T-helper 1 cell treated with Interleukin-12 subunit alpha and Interleukin-12 subunit beta and Interleukin-4 antibody, amounts not matched to agents 30 ng/mL and 1 ng/mL, for 36 hours (primary cell): ENCODE measurements around the gene AMY1A. TPM values are rescaled to one million over a fixed set of nuclear protein-coding genes. Genes with fewer than 3 reads are reported as not detected.
"Not testable (repeated sequence)": the region's sequence is repeated elsewhere in the genome, so short reads cannot be mapped to it uniquely, and the experiment has no call there.

ENCODE experiments used
- intact Hi-C: fragments of 100-400 bp; cut with micrococcal nuclease; formaldehyde crosslinking; loops from one replicate; pipeline ENCODE4 v1.15.1; 2024
- total RNA-seq: library from RNA; stranded (reverse); gene quantifications from 2 replicates; pipeline ENCODE4 v1.2.3, GENCODE V29; 2022

Gene AMY1A
- not detected in 2 replicates for total RNA-seq

- intact Hi-C loops = not testable (repeated sequence)
Observed at GRCh38 chr1:103655460-103655859, at the start of gene AMY1A. Gene AMY1A, plus strand, starts transcription at chr1:103655760. Its CDS starts 571 bp downstream, at chr1:103656331.

GRCh38 chr1:103616362-103616761 is 39.2 kb upstream of the AMY1A start:
- intact Hi-C loops = no loop called here

- intact Hi-C loops = not testable (repeated sequence)
Observed at GRCh38 chr1:103616994-103617477, 38.5 kb upstream of the AMY1A start, which contains the start of gene AMY2A. Gene AMY2A, plus strand, starts transcription at chr1:103617427. Its CDS starts 14 bp downstream, at chr1:103617441.

- intact Hi-C loops = not testable (repeated sequence)
Observed at GRCh38 chr1:103627436-103627835, 28.1 kb upstream of the AMY1A start.

- intact Hi-C loops = not testable (repeated sequence)
Observed at GRCh38 chr1:103641194-103641593, 14.4 kb upstream of the AMY1A start.

- intact Hi-C loops = not testable (repeated sequence)
Observed at GRCh38 chr1:103643908-103644307, 11.7 kb upstream of the AMY1A start.

- intact Hi-C loops = not testable (repeated sequence)
Observed at GRCh38 chr1:103650305-103650704, 5.3 kb upstream of the AMY1A start.

- intact Hi-C loops = not testable (repeated sequence)
Observed at GRCh38 chr1:103650889-103651288, 4.7 kb upstream of the AMY1A start.

- intact Hi-C loops = not testable (repeated sequence)
Observed at GRCh38 chr1:103654133-103654532, 1.4 kb upstream of the AMY1A start.

- intact Hi-C loops = not testable (repeated sequence)
Observed at GRCh38 chr1:103676335-103676734, 20.8 kb downstream of the AMY1A start.

- intact Hi-C loops = not testable (repeated sequence)
Observed at GRCh38 chr1:103696110-103696509, 40.5 kb downstream of the AMY1A start, which contains the start of gene AMY1B. Gene AMY1B, minus strand, starts transcription at chr1:103696210. Its CDS starts 571 bp downstream, at chr1:103695639.

GRCh38 chr1:103697430-103697829 is 41.9 kb downstream of the AMY1A start:
- intact Hi-C loops = not testable (repeated sequence)

GRCh38 chr1:103700669-103701068 is 45.1 kb downstream of the AMY1A start:
- intact Hi-C loops = not testable (repeated sequence)

- intact Hi-C loops = not testable (repeated sequence)
Observed at GRCh38 chr1:103701256-103701655, 45.7 kb downstream of the AMY1A start.

- intact Hi-C loops = not testable (repeated sequence)
Observed at GRCh38 chr1:103707670-103708069, 52.1 kb downstream of the AMY1A start.

GRCh38 chr1:103710381-103710780 is 54.8 kb downstream of the AMY1A start:
- intact Hi-C loops = not testable (repeated sequence)

Other genes with a start within 250 kb of the AMY1A start
- gene RNPC3, start 130.1 kb upstream of the AMY1A start, total RNA-seq = 25.6 and 28.7 TPM in 2 replicates
- gene AMY2B, start 84.2 kb upstream of the AMY1A start, total RNA-seq = 6.5 and 7.1 TPM in 2 replicates
- gene AMY2A, start 38.3 kb upstream of the AMY1A start, total RNA-seq = not detected in 2 replicates
- gene AMY1B, start 40.5 kb downstream of the AMY1A start, total RNA-seq = not detected in 2 replicates
- not detected in 2 replicates for gene AMY1C, start 94.1 kb downstream of the AMY1A start, total RNA-seq